CD14-positive monocyte (primary cell): ENCODE data around the gene RAB4B. TPM values are rescaled to one million over a fixed set of nuclear protein-coding genes. Genes with fewer than 3 reads are reported as not detected.

Experiments
- DNase-seq, 3 donors: peaks; one replicate each; pipeline ENCODE4 v3.0.0-alpha.2; 2011 to 2022
- H2AFZ ChIP-seq: 2 replicates; pipeline ENCODE4 v1.6.0; 2012; ENCODE audit warnings: mild to moderate bottlenecking, low read depth, low read length, inconsistent platforms; ENCODE audit not compliant: insufficient read depth, poor library complexity, severe bottlenecking
- H3K27ac ChIP-seq, 2 donors: 1 replicate in 1 of 2; 2 replicates in 1 of 2; pipeline ENCODE4 v1.5.1; 2012 to 2013; ENCODE audit warnings: low read length in 2 of 2, control low read depth in 1 of 2, inconsistent platforms in 1 of 2, low read depth in 1 of 2, mild to moderate bottlenecking in 1 of 2
- H3K27me3 ChIP-seq, 2 donors: one replicate each; pipeline versions ENCODE4 v1.6.0 to v1.6.1; 2011 to 2013; ENCODE audit warnings: low read length in 2 of 2; ENCODE audit not compliant: control insufficient read depth in 2 of 2, insufficient read depth in 2 of 2
- H3K36me3 ChIP-seq, 2 donors: replicated peaks in 1 of 2; 1 replicate in 1 of 2; 2 replicates in 1 of 2; pipeline versions ENCODE4 v1.5.1 to v1.6.1; 2012 to 2013; ENCODE audit warnings: low read length in 2 of 2, control low read depth in 1 of 2, inconsistent platforms in 1 of 2, mild to moderate bottlenecking in 1 of 2; ENCODE audit not compliant: insufficient read depth in 2 of 2, control insufficient read depth in 1 of 2
- H3K4me1 ChIP-seq, 2 donors: 1 replicate in 1 of 2; 2 replicates in 1 of 2; pipeline versions ENCODE4 v1.5.1 to v1.6.1; 2012 to 2013; ENCODE audit warnings: low read length in 2 of 2, control low read depth in 1 of 2, inconsistent platforms in 1 of 2, mild to moderate bottlenecking in 1 of 2, moderate library complexity in 1 of 2; ENCODE audit not compliant: insufficient read depth in 2 of 2, control insufficient read depth in 1 of 2
- H3K4me2 ChIP-seq: replicated peaks from 2 replicates; pipeline ENCODE3; 2012; ENCODE audit warnings: low read length, moderate library complexity, mild to moderate bottlenecking; ENCODE audit not compliant: poor library complexity, severe bottlenecking; ENCODE audit errors: extremely low read depth
- H3K4me3 ChIP-seq, 3 experiments: fragments of 200-600 bp in 1 of 3; sonication (generic) in 1 of 3; replicated peaks in 1 of 3; 1 replicate in 2 of 3; 2 replicates in 1 of 3; pipeline ENCODE4 v1.5.1; 2011 to 2013; ENCODE audit warnings: low read length in 3 of 3, mild to moderate bottlenecking in 3 of 3, control low read depth in 2 of 3, low read depth in 2 of 3, inconsistent platforms in 1 of 3, moderate library complexity in 1 of 3
- H3K79me2 ChIP-seq: 2 replicates; pipeline ENCODE4 v1.6.0; 2012; ENCODE audit warnings: mild to moderate bottlenecking, control low read depth, inconsistent platforms, low read length, moderate library complexity; ENCODE audit not compliant: insufficient read depth
- H3K9ac ChIP-seq: 2 replicates; pipeline ENCODE4 v1.6.0; 2017; ENCODE audit warnings: low read length, mild to moderate bottlenecking; ENCODE audit not compliant: insufficient read depth, poor library complexity, severe bottlenecking
- H3K9me3 ChIP-seq, 2 donors: replicated peaks in 1 of 2; 1 replicate in 1 of 2; 2 replicates in 1 of 2; pipeline versions ENCODE4 v1.5.1 to v1.6.1; 2012 to 2013; ENCODE audit warnings: low read length in 2 of 2, control low read depth in 1 of 2; ENCODE audit not compliant: control insufficient read depth in 1 of 2, insufficient read depth in 1 of 2
- H4K20me1 ChIP-seq: 2 replicates; pipeline ENCODE4 v1.6.0; 2012; ENCODE audit warnings: mild to moderate bottlenecking, low read length, control low read depth, moderate library complexity; ENCODE audit not compliant: insufficient read depth
- H3K27ac Mint-ChIP-seq, 7 donors: one replicate each; pipeline ENCODE4 v1.8.0; 2020; ENCODE audit warnings: mild to moderate bottlenecking in 7 of 7, mixed read lengths in 7 of 7, moderate library complexity in 6 of 7, inconsistent platforms in 2 of 7
- H3K27me3 Mint-ChIP-seq, 3 donors: one replicate each; pipeline ENCODE4 v1.8.0; 2021 to 2022; ENCODE audit warnings: low read depth in 3 of 3, mild to moderate bottlenecking in 3 of 3, mixed read lengths in 3 of 3, moderate library complexity in 3 of 3, inconsistent platforms in 1 of 3
- H3K36me3 Mint-ChIP-seq, 2 donors: one replicate each; pipeline ENCODE4 v1.8.0; 2020; ENCODE audit warnings: mixed read lengths in 2 of 2, inconsistent platforms in 1 of 2, mild to moderate bottlenecking in 1 of 2
- H3K4me1 Mint-ChIP-seq: one replicate; pipeline ENCODE4 v1.8.0; 2020; ENCODE audit warnings: mild to moderate bottlenecking, mixed read lengths
- H3K4me3 Mint-ChIP-seq, 2 donors: one replicate each; pipeline ENCODE4 v1.8.0; 2020; ENCODE audit warnings: mild to moderate bottlenecking in 2 of 2, mixed read lengths in 2 of 2, moderate library complexity in 1 of 2
- H3K9me3 Mint-ChIP-seq, 7 donors: one replicate each; pipeline ENCODE4 v1.8.0; 2020 to 2022; ENCODE audit warnings: mixed read lengths in 7 of 7, mild to moderate bottlenecking in 6 of 7, moderate library complexity in 6 of 7, inconsistent platforms in 2 of 7
- WGBS: methylation state at CpG from one replicate; pipeline ENCODE4 v1.1.5; 2013; ENCODE audit warnings: missing lambda C conversion rate; ENCODE audit not compliant: insufficient coverage; 5-methylcytosine and 5-hydroxymethylcytosine counted together
- intact Hi-C, 2 donors: fragments of 100-400 bp; cut with micrococcal nuclease; formaldehyde crosslinking; loops; one replicate each; pipeline versions ENCODE4 v1.15.0 to v1.15.1; 2023
- polyA plus RNA-seq, 3 donors: library from polyadenylated mRNA; depleted of rRNA in 1 of 3; unstranded in 2 of 3; stranded (reverse) in 1 of 3; fragments of 300-500 nt in 2 of 3; fragments of >200 nt in 1 of 3; fragmentation: Illumina TruSeq in 2 of 3; gene quantifications; 1 replicate in 2 of 3; 2 replicates in 1 of 3; pipeline ENCODE4 v1.2.3, GENCODE V29; 2012 to 2021
- TF ChIP-seq, protein P1 (sequence below): fragments of 200-600 bp; IDR thresholded peaks from one replicate; pipeline ENCODE4 v1.8.0; 2022; ENCODE audit warnings: antibody characterized with exemption, mild to moderate bottlenecking

RAB4B gene
- polyA plus RNA-seq, 3 donors = 89.4 to 132 (median 108) TPM

DNA sequence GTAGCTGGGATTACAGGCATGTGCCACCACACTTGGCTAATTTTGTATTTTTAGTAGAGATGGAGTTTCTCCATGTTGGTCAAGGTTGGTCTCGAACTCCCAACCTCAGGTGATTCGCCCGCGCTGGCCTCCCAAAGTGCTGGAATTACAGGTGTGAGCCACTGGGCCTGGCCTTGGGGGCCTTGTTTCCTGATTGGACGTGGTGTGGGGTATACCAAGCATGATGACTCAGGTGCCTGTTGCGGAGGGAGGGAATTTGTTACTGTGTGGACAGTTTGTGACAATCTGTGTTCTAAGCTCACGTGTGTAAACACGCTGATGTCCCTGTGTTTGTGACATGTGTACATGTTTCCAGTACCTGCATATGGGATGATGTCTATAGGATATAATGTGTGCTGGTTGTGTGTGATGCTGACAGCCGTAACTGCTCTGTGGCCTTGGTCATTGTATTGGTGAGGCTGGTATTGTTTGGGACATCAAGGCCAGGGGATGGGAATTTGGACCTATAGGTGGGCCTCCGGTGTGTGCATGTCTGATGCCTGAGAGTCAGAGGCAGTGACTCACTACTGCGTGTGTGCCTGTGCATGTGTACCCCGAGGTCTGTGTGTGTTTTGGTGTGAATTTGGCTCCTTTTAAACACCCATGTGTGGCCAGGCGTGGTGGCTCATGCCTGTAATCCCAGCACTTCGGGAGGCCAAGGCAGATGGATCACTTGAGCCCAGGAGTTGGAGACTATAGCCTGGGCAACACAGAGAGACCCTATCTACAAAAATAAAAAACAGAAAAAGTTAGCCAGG lies 19.3 kb downstream of the RAB4B start:
- WGBS = 94% methylated on average over 10 of the region's 14 CpGs
- peak overlapping the region; percentile 70 for H2AFZ ChIP-seq
- H3K4me3 ChIP-seq = peak overlapping the region in 1 of 3 experiments; percentile 79
- H3K9me3 Mint-ChIP-seq = no peaks in the 10 kb centered on the region
- TF ChIP-seq, protein P1, sequence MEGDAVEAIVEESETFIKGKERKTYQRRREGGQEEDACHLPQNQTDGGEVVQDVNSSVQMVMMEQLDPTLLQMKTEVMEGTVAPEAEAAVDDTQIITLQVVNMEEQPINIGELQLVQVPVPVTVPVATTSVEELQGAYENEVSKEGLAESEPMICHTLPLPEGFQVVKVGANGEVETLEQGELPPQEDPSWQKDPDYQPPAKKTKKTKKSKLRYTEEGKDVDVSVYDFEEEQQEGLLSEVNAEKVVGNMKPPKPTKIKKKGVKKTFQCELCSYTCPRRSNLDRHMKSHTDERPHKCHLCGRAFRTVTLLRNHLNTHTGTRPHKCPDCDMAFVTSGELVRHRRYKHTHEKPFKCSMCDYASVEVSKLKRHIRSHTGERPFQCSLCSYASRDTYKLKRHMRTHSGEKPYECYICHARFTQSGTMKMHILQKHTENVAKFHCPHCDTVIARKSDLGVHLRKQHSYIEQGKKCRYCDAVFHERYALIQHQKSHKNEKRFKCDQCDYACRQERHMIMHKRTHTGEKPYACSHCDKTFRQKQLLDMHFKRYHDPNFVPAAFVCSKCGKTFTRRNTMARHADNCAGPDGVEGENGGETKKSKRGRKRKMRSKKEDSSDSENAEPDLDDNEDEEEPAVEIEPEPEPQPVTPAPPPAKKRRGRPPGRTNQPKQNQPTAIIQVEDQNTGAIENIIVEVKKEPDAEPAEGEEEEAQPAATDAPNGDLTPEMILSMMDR = no peak
- H3K4me3 Mint-ChIP-seq = peak overlapping the region in 1 of 2 donors; percentile 90
- no peak for DNase-seq
- H3K27me3 Mint-ChIP-seq = peaks cover 0 to 6% (median 0%) of the 10 kb centered on the region in 3 donors
- H4K20me1 ChIP-seq = peaks cover 30% of the 10 kb centered on the region
- H3K27ac ChIP-seq = peak overlapping the region; percentile 93 to 94
- H3K79me2 ChIP-seq = peaks cover 33% of the 10 kb centered on the region
- H3K27me3 ChIP-seq = no peaks in the 10 kb centered on the region
- H3K36me3 Mint-ChIP-seq = peaks cover 34 to 57% of the 10 kb centered on the region in 2 donors
- peaks cover 24 to 38% of the 10 kb centered on the region in 2 donors for H3K36me3 ChIP-seq
- intact Hi-C loops = loop anchor here in 1 of 2 donors (5.0 kb wide), 1 partner anchor 45 kb away; the partner anchor contains the start of genes ACTMAP and SNRPA
- H3K27ac Mint-ChIP-seq = peak overlapping the region; percentile 85 to 99 (median 98)
- peak overlapping the region; percentile 83 for H3K4me2 ChIP-seq
- H3K9me3 ChIP-seq = no peaks in the 10 kb centered on the region
- H3K4me1 Mint-ChIP-seq = peaks cover 46% of the 10 kb centered on the region
- peaks cover 36 to 39% of the 10 kb centered on the region in 2 donors for H3K4me1 ChIP-seq
- H3K9ac ChIP-seq = no peak overlapping the region

DNA sequence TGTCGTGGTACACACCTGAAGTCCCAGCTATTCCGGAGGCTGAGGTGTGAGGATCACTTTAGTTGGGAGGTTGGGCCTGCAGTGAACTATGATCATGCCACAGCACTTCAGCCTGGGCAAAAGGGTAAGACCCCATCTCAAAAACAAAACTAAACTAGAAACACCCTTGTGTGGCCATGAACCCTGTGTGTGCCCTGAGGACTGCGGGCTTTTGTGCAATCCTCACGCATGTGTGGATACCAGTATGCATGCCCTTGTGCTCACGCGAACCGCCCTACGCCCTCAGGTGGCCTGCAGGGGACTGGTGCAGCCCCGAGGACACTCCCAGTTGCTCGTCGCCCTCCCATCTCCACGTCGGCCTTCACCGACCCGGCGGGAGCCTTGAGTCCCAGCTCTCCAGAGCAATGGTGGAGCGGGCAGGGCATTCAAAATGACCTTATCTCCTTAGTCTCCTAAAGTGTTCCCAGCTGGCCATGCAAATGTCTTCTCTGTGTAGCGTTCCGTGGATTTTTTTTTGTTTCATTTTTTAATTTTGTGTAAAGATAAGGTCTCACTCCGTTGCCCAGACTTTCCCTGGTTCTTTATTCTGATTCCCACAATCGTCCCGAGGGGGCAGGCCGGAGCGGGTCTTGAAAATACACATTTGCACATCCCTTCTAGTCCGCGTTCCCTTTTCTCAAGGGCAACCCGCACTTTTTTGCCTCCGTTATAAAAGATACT lies 20.1 kb downstream of the RAB4B start:
- Mint-ChIP-seq H3K4me1 (peaks cover 52% of the 10 kb centered on the region), H3K27ac (peak overlapping the region; percentile 97 to 99 (median 98)), H3K4me3 (peak overlapping the region; percentile 90 to 95), H3K27me3 (peaks cover 0 to 5% (median 0%) of the 10 kb centered on the region in 3 donors), H3K9me3 (no peaks in the 10 kb centered on the region), H3K36me3 (peaks cover 30 to 50% of the 10 kb centered on the region in 2 donors)
- peak overlapping the region; percentile 70 for H2AFZ ChIP-seq
- H3K4me2 ChIP-seq = peak overlapping the region; percentile 83
- peak overlapping the region; percentile 64 to 79 (median 66) for H3K4me3 ChIP-seq
- 0% methylated on average over 18 of the region's 28 CpGs for WGBS
- H3K9me3 ChIP-seq = no peaks in the 10 kb centered on the region
- peaks cover 38% of the 10 kb centered on the region for H4K20me1 ChIP-seq
- H3K9ac ChIP-seq = peak overlapping the region; percentile 70
- H3K79me2 ChIP-seq = peaks cover 41% of the 10 kb centered on the region
- H3K36me3 ChIP-seq = peaks cover 24 to 31% of the 10 kb centered on the region in 2 donors
- peak overlapping the region; percentile 93 to 94 for H3K27ac ChIP-seq
- no peaks in the 10 kb centered on the region for H3K27me3 ChIP-seq
- DNase-seq = peak; percentile 63 to 82 (median 79)
- intact Hi-C loops = loop anchor here in 1 of 2 donors (1.0 to 5.0 kb wide), 3 partner anchors 20 to 81 kb away; partner anchors contain the start of genes ACTMAP, ITPKC, RAB4B and SNRPA
- TF ChIP-seq, protein P1 = peak; percentile 53
- H3K4me1 ChIP-seq = peaks cover 44 to 46% of the 10 kb centered on the region in 2 donors
